Esophagus muscularis mucosa (tissue), 4 donors: ENCODE measurements around the gene GCSAM. TPM values are rescaled to one million over a fixed set of nuclear protein-coding genes. Genes with fewer than 3 reads are reported as not detected.

Experiments
- DNase-seq: peaks from one replicate; pipeline ENCODE4 v3.0.0-alpha.2; 2017; ENCODE audit errors: extremely low spot score
- H3K27ac ChIP-seq, 4 donors: fragments of 200-600 bp; sonication (generic); replicated peaks in 1 of 4; 1 replicate in 3 of 4; 2 replicates in 1 of 4; pipeline ENCODE4 v1.5.1; 2016 to 2019; ENCODE audit warnings: mild to moderate bottlenecking in 1 of 4
- H3K27me3 ChIP-seq, 4 donors: fragments of 200-600 bp; sonication (generic); one replicate each; pipeline versions ENCODE4 v1.5.1 to v1.6.0; 2016 to 2019
- H3K36me3 ChIP-seq, 4 donors: fragments of 200-600 bp; sonication (generic); one replicate each; pipeline ENCODE4 v1.5.1; 2016 to 2019
- H3K4me1 ChIP-seq, 4 donors: fragments of 200-600 bp; sonication (generic); one replicate each; pipeline ENCODE4 v1.5.1; 2016 to 2019
- H3K4me3 ChIP-seq, 4 donors: fragments of 200-600 bp; sonication (generic); 1 replicate in 2 of 4; 2 replicates in 2 of 4; pipeline ENCODE4 v1.5.1; 2016 to 2019; ENCODE audit warnings: mild to moderate bottlenecking in 4 of 4, moderate library complexity in 1 of 4
- H3K9me3 ChIP-seq, 4 donors: fragments of 200-600 bp; sonication (generic); 1 replicate in 3 of 4; 2 replicates in 1 of 4; pipeline ENCODE4 v1.5.1; 2016 to 2019
- EP300 ChIP-seq: sonication (generic); formaldehyde crosslinking; IDR thresholded peaks from one replicate; pipeline ENCODE4 v1.6.1; 2017; ENCODE audit warnings: antibody characterized with exemption
- POLR2A ChIP-seq: fragments of 450-650 bp; IDR thresholded peaks from one replicate; pipeline ENCODE4 v1.6.1; 2017; ENCODE audit warnings: antibody characterized with exemption, moderate library complexity, mild to moderate bottlenecking, low read depth
- POLR2AphosphoS5 ChIP-seq, 2 donors: sonication (generic); formaldehyde crosslinking; IDR thresholded peaks; one replicate each; pipeline ENCODE4 v1.6.1; 2017; ENCODE audit warnings: antibody characterized with exemption in 2 of 2
- WGBS: methylation state at CpG from one replicate; pipeline ENCODE4 v1.1.5; 2018; 5-methylcytosine and 5-hydroxymethylcytosine counted together
- intact Hi-C: fragments of 100-400 bp; cut with DNase I; formaldehyde crosslinking; loops from one replicate; pipeline ENCODE4 v1.15.1; 2023
- total RNA-seq, 4 donors: library from RNA; depleted of rRNA; stranded (reverse); fragments of >200 nt; gene quantifications; one replicate each; pipeline versions ENCODE4 v1.1.0 to v1.2.1, GENCODE V29; 2016
- TF ChIP-seq, protein P1 (sequence below), 3 experiments: fragments of 200-600 bp in 2 of 3; fragments of 450-650 bp in 1 of 3; sonication (generic) in 2 of 3; IDR thresholded peaks; one replicate each; pipeline ENCODE4 v1.5.1; 2017 to 2019; ENCODE audit warnings: antibody characterized with exemption in 3 of 3, mild to moderate bottlenecking in 2 of 3, moderate library complexity in 1 of 3

The GCSAM gene
- total RNA-seq, 4 donors from 2014 or later: 0.33 TPM; not detected in 3

DNA sequence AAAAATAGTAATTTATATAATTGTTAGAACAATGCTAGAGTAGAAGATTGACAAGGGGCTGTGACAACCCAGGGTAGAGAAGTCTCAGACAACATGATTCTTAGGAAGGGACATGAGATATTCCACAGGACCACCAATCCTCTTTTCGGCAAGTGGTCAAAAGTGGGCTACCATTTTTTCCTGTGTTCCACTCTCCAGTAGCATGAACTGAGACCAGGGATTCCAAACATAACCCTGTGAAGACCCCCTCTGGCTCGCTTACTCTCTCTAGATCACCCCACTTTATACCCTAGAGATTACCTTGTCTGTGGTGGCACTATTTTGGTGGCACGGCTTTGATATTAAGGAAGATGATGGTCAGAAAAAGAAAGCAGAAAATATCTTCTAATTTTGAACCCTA is 960 bp downstream of the GCSAM start:
- Histone ChIP-seq H3K36me3 (no peaks in the 10 kb centered on the region), H3K4me3 (no peak overlapping the region), H3K4me1 (peaks cover 0 to under 1% (median under 1%) of the 10 kb centered on the region in 4 donors), H3K9me3 (no peaks in the 10 kb centered on the region), H3K27me3 (no peaks in the 10 kb centered on the region), H3K27ac (no peak overlapping the region)
- TF ChIP-seq POLR2A (no peak), POLR2AphosphoS5 (IDR thresholded peaks at IDR 0.05) (no peak), EP300 (no peak)
- TF ChIP-seq, protein P1, sequence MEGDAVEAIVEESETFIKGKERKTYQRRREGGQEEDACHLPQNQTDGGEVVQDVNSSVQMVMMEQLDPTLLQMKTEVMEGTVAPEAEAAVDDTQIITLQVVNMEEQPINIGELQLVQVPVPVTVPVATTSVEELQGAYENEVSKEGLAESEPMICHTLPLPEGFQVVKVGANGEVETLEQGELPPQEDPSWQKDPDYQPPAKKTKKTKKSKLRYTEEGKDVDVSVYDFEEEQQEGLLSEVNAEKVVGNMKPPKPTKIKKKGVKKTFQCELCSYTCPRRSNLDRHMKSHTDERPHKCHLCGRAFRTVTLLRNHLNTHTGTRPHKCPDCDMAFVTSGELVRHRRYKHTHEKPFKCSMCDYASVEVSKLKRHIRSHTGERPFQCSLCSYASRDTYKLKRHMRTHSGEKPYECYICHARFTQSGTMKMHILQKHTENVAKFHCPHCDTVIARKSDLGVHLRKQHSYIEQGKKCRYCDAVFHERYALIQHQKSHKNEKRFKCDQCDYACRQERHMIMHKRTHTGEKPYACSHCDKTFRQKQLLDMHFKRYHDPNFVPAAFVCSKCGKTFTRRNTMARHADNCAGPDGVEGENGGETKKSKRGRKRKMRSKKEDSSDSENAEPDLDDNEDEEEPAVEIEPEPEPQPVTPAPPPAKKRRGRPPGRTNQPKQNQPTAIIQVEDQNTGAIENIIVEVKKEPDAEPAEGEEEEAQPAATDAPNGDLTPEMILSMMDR (IDR thresholded peaks at IDR 0.05): no peak
- intact Hi-C loops: no loop called here
- WGBS: 92% methylated on average over 3 of the region's 3 CpGs
- DNase-seq: no peak

DNA sequence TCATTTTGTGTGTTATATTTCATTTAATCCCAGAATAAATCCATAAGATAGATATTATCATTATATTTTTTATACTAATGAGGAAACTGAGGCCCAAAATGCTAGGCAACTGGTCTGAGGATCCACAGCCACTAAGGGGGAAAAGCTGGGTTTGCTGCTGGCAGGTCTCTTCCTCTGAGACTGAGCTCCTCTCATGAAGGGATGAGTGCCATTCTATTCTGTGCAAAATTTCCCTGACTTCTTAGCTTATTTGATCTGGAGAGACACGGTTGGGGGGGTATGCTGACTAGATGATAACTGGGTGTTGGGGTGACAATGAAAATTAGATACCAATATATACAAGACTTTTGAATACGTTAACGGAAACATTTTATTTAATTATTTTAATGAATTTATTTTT is 1.9 kb downstream of the GCSAM start:
- intact Hi-C loops: no loop called here

DNA sequence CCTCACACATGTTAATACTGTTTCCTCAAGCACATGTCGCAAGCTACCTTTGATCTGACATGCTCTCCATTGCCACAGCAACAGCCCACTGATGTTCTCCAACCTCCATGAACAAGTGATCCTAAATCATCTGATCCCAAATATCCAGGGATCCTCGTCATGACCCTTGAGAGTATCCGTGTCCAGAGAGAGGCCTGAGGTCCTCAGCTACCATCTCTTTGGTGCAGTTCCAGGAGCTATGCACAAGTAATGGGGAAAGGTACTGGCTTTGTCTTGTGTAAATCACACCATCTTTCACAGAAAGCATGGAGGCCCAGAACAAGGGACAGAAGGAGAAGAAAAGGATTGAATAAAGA is 2.4 kb downstream of the GCSAM start:
- H3K36me3 ChIP-seq: no peaks in the 10 kb centered on the region
- DNase-seq: no peak
- 84% methylated on average over 3 of the region's 3 CpGs for WGBS
- H3K27me3 ChIP-seq: no peaks in the 10 kb centered on the region
- H3K27ac ChIP-seq: no peak overlapping the region
- peaks cover 0 to 5% (median 4%) of the 10 kb centered on the region in 4 donors for H3K4me1 ChIP-seq
- no peaks in the 10 kb centered on the region for H3K9me3 ChIP-seq
- intact Hi-C loops: no loop called here
- no peak overlapping the region for H3K4me3 ChIP-seq
- TF ChIP-seq, protein P1 (IDR thresholded peaks at IDR 0.05): no peak
- TF ChIP-seq POLR2A (no peak), POLR2AphosphoS5 (IDR thresholded peaks at IDR 0.05) (no peak), EP300 (no peak)

More for the DNA sequence above, 1.9 kb downstream of the GCSAM start:
- Histone ChIP-seq H3K27me3 (no peaks in the 10 kb centered on the region), H3K27ac (no peak overlapping the region), H3K9me3 (no peaks in the 10 kb centered on the region), H3K36me3 (no peaks in the 10 kb centered on the region), H3K4me3 (no peak overlapping the region), H3K4me1 (peaks cover 0 to 5% (median 4%) of the 10 kb centered on the region in 4 donors)
- no peak for TF ChIP-seq EP300
- TF ChIP-seq POLR2AphosphoS5 (IDR thresholded peaks at IDR 0.05): no peak
- no peak for TF ChIP-seq POLR2A
- TF ChIP-seq, protein P1 (IDR thresholded peaks at IDR 0.05): no peak
- 97% methylated on average over 3 of the region's 3 CpGs for WGBS
- no peak for DNase-seq

DNA sequence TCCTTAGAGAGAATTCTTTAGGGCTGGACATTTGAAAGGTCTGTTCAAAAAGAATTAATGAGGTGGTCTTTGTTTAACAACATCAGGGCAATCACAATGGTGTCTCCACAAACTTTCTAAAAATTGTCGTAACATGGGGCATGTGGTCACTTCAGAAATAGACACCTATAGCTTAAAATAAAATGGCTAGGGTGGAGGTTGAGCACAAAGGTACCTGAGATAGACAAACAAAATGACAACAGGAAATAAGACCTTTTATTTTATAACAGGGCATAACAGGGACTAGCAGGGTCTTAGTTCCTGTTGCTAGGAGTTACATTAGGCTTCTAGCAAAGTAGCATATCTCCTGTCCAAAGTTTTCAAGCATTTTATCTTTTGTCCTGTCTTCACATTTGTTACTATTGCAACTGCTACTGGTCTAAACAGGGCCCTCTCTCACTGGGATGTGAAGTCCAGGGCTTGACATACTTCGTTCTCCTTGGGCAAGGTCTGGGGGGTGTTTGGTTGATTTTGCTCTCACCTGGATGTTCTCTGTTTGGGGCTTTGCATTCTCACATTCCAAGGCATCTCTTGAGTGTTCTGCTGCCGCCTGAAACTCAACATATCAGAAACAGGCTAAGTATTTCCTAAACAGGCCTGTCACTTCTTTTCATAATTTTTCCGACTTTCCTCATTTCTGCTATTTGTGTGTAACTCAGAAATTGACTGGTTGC is 3.0 kb downstream of the GCSAM start:
- Histone ChIP-seq H3K27me3 (no peaks in the 10 kb centered on the region), H3K4me1 (peaks cover 0 to 5% (median 4%) of the 10 kb centered on the region in 4 donors), H3K4me3 (no peak overlapping the region), H3K36me3 (no peaks in the 10 kb centered on the region), H3K9me3 (no peaks in the 10 kb centered on the region), H3K27ac (no peak overlapping the region)
- TF ChIP-seq EP300: no peak
- TF ChIP-seq POLR2A: no peak
- no peak for TF ChIP-seq POLR2AphosphoS5 (IDR thresholded peaks at IDR 0.05)
- TF ChIP-seq, protein P1 (IDR thresholded peaks at IDR 0.05): no peak
- intact Hi-C loops: no loop called here
- no peak for DNase-seq
- 91% methylated on average over 4 of the region's 4 CpGs for WGBS
